ENCODE results near the gene TJAP1.
"Not testable (repeated sequence)": the region's sequence is repeated elsewhere in the genome, so short reads cannot be mapped to it uniquely, and the experiment has no call there.

Gene TJAP1

GRCh38 chr6:43457643-43458042, 19.7 kb upstream of the TJAP1 start:
- no peaks in the 10 kb centered on the region for H3K27me3 ChIP-seq (ENCODE audit: low read length)
- no peak overlapping the region for H3K4me3 ChIP-seq (ENCODE audit: insufficient read depth, low read length, poor library complexity, severe bottlenecking)
- no peak overlapping the region for H3K9ac ChIP-seq (ENCODE audit: low read length)
- TF ChIP-seq CTCF (IDR thresholded peaks at IDR 0.05; ENCODE audit: insufficient read depth, low read length, poor library complexity, severe bottlenecking) = no peak
- TF ChIP-seq EZH2phosphoT487 (conservative IDR thresholded peaks at IDR 0.05; ENCODE audit: low read length) = no peak
- H3K4me2 ChIP-seq (ENCODE audit: low read depth, low read length, poor library complexity, severe bottlenecking) = no peak overlapping the region
- H2AFZ ChIP-seq (ENCODE audit: low read depth, low read length, severe bottlenecking) = no peak overlapping the region
- H3K9me2 ChIP-seq (replicated peaks; ENCODE audit: insufficient read depth, low read length) = no peaks in the 10 kb centered on the region
- no peak overlapping the region for H3K27ac ChIP-seq (ENCODE audit: low read depth, low read length)
- no peaks in the 10 kb centered on the region for H3K9me3 ChIP-seq (ENCODE audit: insufficient read depth, low read length)
- H4K20me1 ChIP-seq (ENCODE audit: low read depth, low read length) = no peaks in the 10 kb centered on the region
- H3K36me3 ChIP-seq (ENCODE audit: low read length) = no peaks in the 10 kb centered on the region
- no peaks in the 10 kb centered on the region for H3K79me2 ChIP-seq (ENCODE audit: insufficient read depth, low read length)
- H3F3A ChIP-seq (ENCODE audit: insufficient read depth) = peaks cover 24% of the 10 kb centered on the region

GRCh38 chr6:43458154-43458553, 19.2 kb upstream of the TJAP1 start:
- H3K27me3 ChIP-seq (ENCODE audit: low read length); H3K79me2 ChIP-seq (ENCODE audit: insufficient read depth, low read length); H3K27ac ChIP-seq (ENCODE audit: low read depth, low read length); H3K36me3 ChIP-seq (ENCODE audit: low read length); H3K9me3 ChIP-seq (ENCODE audit: insufficient read depth, low read length); H3K4me2 ChIP-seq (ENCODE audit: low read depth, low read length, poor library complexity, severe bottlenecking); H3K9me2 ChIP-seq (replicated peaks; ENCODE audit: insufficient read depth, low read length); H3K4me3 ChIP-seq (ENCODE audit: insufficient read depth, low read length, poor library complexity, severe bottlenecking); H3K9ac ChIP-seq (ENCODE audit: low read length); H2AFZ ChIP-seq (ENCODE audit: low read depth, low read length, severe bottlenecking); H4K20me1 ChIP-seq (ENCODE audit: low read depth, low read length): not testable (repeated sequence)
- peaks cover 23% of the 10 kb centered on the region for H3F3A ChIP-seq (ENCODE audit: insufficient read depth)

- no peaks in the 10 kb centered on the region for H4K20me1 ChIP-seq (ENCODE audit: low read depth, low read length)
- H2AFZ ChIP-seq (ENCODE audit: low read depth, low read length, severe bottlenecking) = no peak overlapping the region
- H3K36me3 ChIP-seq (ENCODE audit: low read length) = no peaks in the 10 kb centered on the region
- H3K27ac ChIP-seq (ENCODE audit: low read depth, low read length) = no peak overlapping the region
- no peak overlapping the region for H3K4me2 ChIP-seq (ENCODE audit: low read depth, low read length, poor library complexity, severe bottlenecking)
- no peaks in the 10 kb centered on the region for H3K27me3 ChIP-seq (ENCODE audit: low read length)
- no peak overlapping the region for H3K9ac ChIP-seq (ENCODE audit: low read length)
- no peaks in the 10 kb centered on the region for H3K9me3 ChIP-seq (ENCODE audit: insufficient read depth, low read length)
- no peaks in the 10 kb centered on the region for H3K9me2 ChIP-seq (replicated peaks; ENCODE audit: insufficient read depth, low read length)
- peaks cover 12% of the 10 kb centered on the region; the same call in 1 of the 2 replicates for H3F3A ChIP-seq (ENCODE audit: insufficient read depth)
- no peaks in the 10 kb centered on the region for H3K79me2 ChIP-seq (ENCODE audit: insufficient read depth, low read length)
- TF ChIP-seq EZH2phosphoT487 (conservative IDR thresholded peaks at IDR 0.05; ENCODE audit: low read length) = no peak
- H3K4me3 ChIP-seq (ENCODE audit: insufficient read depth, low read length, poor library complexity, severe bottlenecking) = no peak overlapping the region
Measured at GRCh38 chr6:43459535-43459934, 17.8 kb upstream of the TJAP1 start.

GRCh38 chr6:43460032-43460431, 17.3 kb upstream of the TJAP1 start:
- H3F3A ChIP-seq (ENCODE audit: insufficient read depth) = peaks cover 12% of the 10 kb centered on the region; the same call in 1 of the 2 replicates
- no peaks in the 10 kb centered on the region for H3K79me2 ChIP-seq (ENCODE audit: insufficient read depth, low read length)
- H3K36me3 ChIP-seq (ENCODE audit: low read length) = no peaks in the 10 kb centered on the region
- no peak overlapping the region for H3K4me2 ChIP-seq (ENCODE audit: low read depth, low read length, poor library complexity, severe bottlenecking)
- H3K27ac ChIP-seq (ENCODE audit: low read depth, low read length) = no peak overlapping the region
- no peak for TF ChIP-seq CTCF (IDR thresholded peaks at IDR 0.05; ENCODE audit: insufficient read depth, low read length, poor library complexity, severe bottlenecking)
- TF ChIP-seq EZH2phosphoT487 (conservative IDR thresholded peaks at IDR 0.05; ENCODE audit: low read length) = no peak
- no peak overlapping the region for H2AFZ ChIP-seq (ENCODE audit: low read depth, low read length, severe bottlenecking)
- H3K27me3 ChIP-seq (ENCODE audit: low read length) = no peaks in the 10 kb centered on the region
- H4K20me1 ChIP-seq (ENCODE audit: low read depth, low read length) = no peaks in the 10 kb centered on the region
- no peaks in the 10 kb centered on the region for H3K9me2 ChIP-seq (replicated peaks; ENCODE audit: insufficient read depth, low read length)
- H3K9ac ChIP-seq (ENCODE audit: low read length) = no peak overlapping the region
- H3K9me3 ChIP-seq (ENCODE audit: insufficient read depth, low read length) = no peaks in the 10 kb centered on the region
- H3K4me3 ChIP-seq (ENCODE audit: insufficient read depth, low read length, poor library complexity, severe bottlenecking) = no peak overlapping the region
